Rectal smooth muscle tissue (tissue), 1 donor: Measurements from ENCODE around the gene VEPH1.

Source experiments
- H3K27ac ChIP-seq: one replicate; pipeline ENCODE4 v1.7.0; 2013; ENCODE audit warnings: low read depth, low read length, inconsistent platforms
- H3K27me3 ChIP-seq: one replicate; pipeline ENCODE4 v1.7.0; 2013; ENCODE audit warnings: low read length; ENCODE audit not compliant: control insufficient read depth, insufficient read depth
- H3K36me3 ChIP-seq: one replicate; pipeline ENCODE4 v1.7.0; 2013; ENCODE audit warnings: low read length; ENCODE audit not compliant: control insufficient read depth, insufficient read depth
- H3K4me1 ChIP-seq: one replicate; pipeline ENCODE4 v1.7.0; 2013; ENCODE audit warnings: low read length; ENCODE audit not compliant: control insufficient read depth, insufficient read depth
- H3K4me3 ChIP-seq: one replicate; pipeline ENCODE4 v1.7.0; 2013; ENCODE audit warnings: low read length
- H3K9ac ChIP-seq: one replicate; pipeline ENCODE4 v1.7.0; 2013; ENCODE audit warnings: low read length

Gene VEPH1

GRCh38 chr3:157265931-157266330 lies 237.3 kb downstream of the VEPH1 start:
- Histone ChIP-seq H3K9ac (no peak overlapping the region), H3K4me1 (peaks cover 5% of the 10 kb centered on the region), H3K4me3 (no peak overlapping the region), H3K27ac (no peak overlapping the region), H3K36me3 (no peaks in the 10 kb centered on the region), H3K27me3 (no peaks in the 10 kb centered on the region)

- no peak overlapping the region for H3K4me3 ChIP-seq
- no peak overlapping the region for H3K27ac ChIP-seq
- peaks cover 5% of the 10 kb centered on the region for H3K4me1 ChIP-seq
- no peaks in the 10 kb centered on the region for H3K36me3 ChIP-seq
- no peak overlapping the region for H3K9ac ChIP-seq
- H3K27me3 ChIP-seq = no peaks in the 10 kb centered on the region
Observed at GRCh38 chr3:157263027-157263426, 240.2 kb downstream of the VEPH1 start.

GRCh38 chr3:157261000-157261399 lies 242.2 kb downstream of the VEPH1 start:
- no peak overlapping the region for H3K9ac ChIP-seq
- H3K27me3 ChIP-seq = no peaks in the 10 kb centered on the region
- no peaks in the 10 kb centered on the region for H3K36me3 ChIP-seq
- H3K4me3 ChIP-seq = no peak overlapping the region
- no peak overlapping the region for H3K27ac ChIP-seq
- H3K4me1 ChIP-seq = peaks cover 5% of the 10 kb centered on the region

- H3K4me1 ChIP-seq = no peaks in the 10 kb centered on the region
- no peak overlapping the region for H3K9ac ChIP-seq
- H3K36me3 ChIP-seq = no peaks in the 10 kb centered on the region
- no peak overlapping the region for H3K27ac ChIP-seq
- no peak overlapping the region for H3K4me3 ChIP-seq
- H3K27me3 ChIP-seq = no peaks in the 10 kb centered on the region
Observed at GRCh38 chr3:157259825-157260224, 243.4 kb downstream of the VEPH1 start.

- no peak overlapping the region for H3K4me3 ChIP-seq
- no peak overlapping the region for H3K27ac ChIP-seq
- H3K4me1 ChIP-seq = no peaks in the 10 kb centered on the region
- H3K27me3 ChIP-seq = no peaks in the 10 kb centered on the region
- H3K36me3 ChIP-seq = no peaks in the 10 kb centered on the region
- no peak overlapping the region for H3K9ac ChIP-seq
Observed at GRCh38 chr3:157257101-157257500, 246.1 kb downstream of the VEPH1 start.

GRCh38 chr3:157255797-157256196 lies 247.4 kb downstream of the VEPH1 start:
- no peak overlapping the region for H3K9ac ChIP-seq
- H3K4me3 ChIP-seq = no peak overlapping the region
- H3K27ac ChIP-seq = no peak overlapping the region
- no peaks in the 10 kb centered on the region for H3K27me3 ChIP-seq
- H3K36me3 ChIP-seq = no peaks in the 10 kb centered on the region
- H3K4me1 ChIP-seq = no peaks in the 10 kb centered on the region

- H3K27me3 ChIP-seq = no peaks in the 10 kb centered on the region
- no peak overlapping the region for H3K9ac ChIP-seq
- peaks cover 6% of the 10 kb centered on the region for H3K4me1 ChIP-seq
- no peak overlapping the region for H3K27ac ChIP-seq
- H3K36me3 ChIP-seq = no peaks in the 10 kb centered on the region
- H3K4me3 ChIP-seq = no peak overlapping the region
Observed at GRCh38 chr3:157251685-157252084, 251.5 kb downstream of the VEPH1 start.

GRCh38 chr3:157249606-157250005 lies 253.6 kb downstream of the VEPH1 start:
- Histone ChIP-seq H3K36me3 (no peaks in the 10 kb centered on the region), H3K27ac (no peak overlapping the region), H3K27me3 (no peaks in the 10 kb centered on the region), H3K4me3 (no peak overlapping the region), H3K9ac (no peak overlapping the region), H3K4me1 (peaks cover 6% of the 10 kb centered on the region)

- H3K9ac ChIP-seq = no peak overlapping the region
Observed at GRCh38 chr3:157248590-157249422, 254.4 kb downstream of the VEPH1 start.

GRCh38 chr3:157247391-157247790 lies 255.8 kb downstream of the VEPH1 start:
- Histone ChIP-seq H3K27ac (peak overlapping the region; percentile 53), H3K9ac (no peak overlapping the region), H3K4me3 (no peak overlapping the region), H3K27me3 (no peaks in the 10 kb centered on the region), H3K4me1 (peaks cover 6% of the 10 kb centered on the region), H3K36me3 (no peaks in the 10 kb centered on the region)

More at GRCh38 chr3:157248590-157249422, 254.4 kb downstream of the VEPH1 start:
- H3K27me3 ChIP-seq = no peaks in the 10 kb centered on the region
- peak overlapping the region; percentile 34 for H3K27ac ChIP-seq
- H3K4me3 ChIP-seq = no peak overlapping the region
- H3K4me1 ChIP-seq = peaks cover 6% of the 10 kb centered on the region
- no peaks in the 10 kb centered on the region for H3K36me3 ChIP-seq

- H3K27me3 ChIP-seq = no peaks in the 10 kb centered on the region
- H3K9ac ChIP-seq = no peak overlapping the region
- H3K27ac ChIP-seq = no peak overlapping the region
- no peak overlapping the region for H3K4me3 ChIP-seq
- H3K4me1 ChIP-seq = peaks cover 3% of the 10 kb centered on the region
- no peaks in the 10 kb centered on the region for H3K36me3 ChIP-seq
Observed at GRCh38 chr3:157242836-157243235, 260.4 kb downstream of the VEPH1 start.

- H3K36me3 ChIP-seq = no peaks in the 10 kb centered on the region
- peaks cover 10% of the 10 kb centered on the region for H3K4me1 ChIP-seq
- no peak overlapping the region for H3K9ac ChIP-seq
- no peaks in the 10 kb centered on the region for H3K27me3 ChIP-seq
- no peak overlapping the region for H3K27ac ChIP-seq
- no peak overlapping the region for H3K4me3 ChIP-seq
Observed at GRCh38 chr3:157241599-157241998, 261.6 kb downstream of the VEPH1 start.

GRCh38 chr3:157240408-157240807 lies 262.8 kb downstream of the VEPH1 start:
- H3K36me3 ChIP-seq = no peaks in the 10 kb centered on the region

More at GRCh38 chr3:157240408-157240807, 262.8 kb downstream of the VEPH1 start:
- Histone ChIP-seq H3K27ac (no peak overlapping the region), H3K4me1 (peaks cover 10% of the 10 kb centered on the region), H3K4me3 (no peak overlapping the region), H3K27me3 (no peaks in the 10 kb centered on the region), H3K9ac (no peak overlapping the region)
